Measurements from ENCODE around the gene SLC40A1.

The SLC40A1 gene

DNA sequence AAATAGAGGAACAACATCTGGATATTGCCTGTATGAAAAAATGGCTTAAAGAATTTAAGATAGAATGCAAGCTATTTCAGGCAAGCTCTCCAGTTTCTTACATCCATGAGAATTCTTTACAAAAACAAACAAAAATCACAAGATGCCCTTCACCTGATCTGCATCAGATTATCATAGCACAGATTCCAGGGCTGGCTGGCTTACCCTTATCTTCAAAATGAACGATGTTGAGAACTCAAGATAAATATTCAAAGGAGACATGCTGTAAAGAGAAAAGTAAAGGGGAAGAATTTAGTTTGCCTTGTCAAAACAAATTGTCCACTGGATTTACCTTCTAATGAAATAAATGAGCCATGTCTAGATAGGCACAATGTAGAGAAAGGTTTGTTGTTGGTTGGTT lies 18.7 kb upstream of the SLC40A1 start:
- no peak for DNase-seq

DNA sequence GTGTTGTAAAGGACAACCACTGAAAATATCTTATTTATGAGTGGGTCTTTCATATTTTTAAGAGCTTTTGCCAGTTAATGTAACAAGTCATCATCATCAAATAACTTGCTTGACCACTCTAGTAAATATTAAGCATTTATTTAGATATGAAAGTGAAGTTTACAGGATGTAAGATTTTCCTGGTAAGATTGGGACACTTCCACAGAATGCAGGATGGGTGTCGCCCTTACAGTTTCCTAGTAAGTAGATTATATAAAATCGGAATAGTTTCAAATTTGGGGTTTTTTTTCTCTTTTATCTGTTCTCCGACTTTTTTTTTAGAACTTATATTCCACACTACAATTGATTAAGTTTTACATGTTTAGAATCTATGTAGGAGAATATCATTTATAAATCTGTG lies 14.8 kb upstream of the SLC40A1 start:
- DNase-seq: no peak

- DNase-seq: no peak
Observed at GRCh38 chr2:189594305-189594704, 13.7 kb upstream of the SLC40A1 start.

DNA sequence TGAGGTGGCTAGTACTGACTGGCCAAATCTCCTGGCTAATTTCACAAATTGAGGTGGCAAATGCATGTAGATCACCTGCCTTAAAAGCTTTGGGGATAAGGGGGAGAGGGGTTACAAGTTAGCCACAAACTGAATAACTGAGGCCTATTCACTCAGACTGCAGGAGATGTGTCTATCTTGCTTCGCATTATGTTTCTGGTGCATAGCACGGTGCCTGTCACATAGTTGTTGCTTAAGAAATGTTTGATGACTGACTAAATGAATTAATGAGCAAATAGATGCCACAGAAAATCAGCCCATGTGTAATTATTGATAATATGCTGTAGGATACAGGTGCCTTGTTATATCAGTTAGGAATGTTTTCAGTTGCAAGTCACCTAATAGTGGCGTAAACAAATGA lies 12.5 kb upstream of the SLC40A1 start:
- DNase-seq: no peak

GRCh38 chr2:189592353-189592984 lies 11.9 kb upstream of the SLC40A1 start:
- DNase-seq: no peak

- no peak for DNase-seq
Observed at GRCh38 chr2:189587780-189588179, 7.2 kb upstream of the SLC40A1 start.

DNA sequence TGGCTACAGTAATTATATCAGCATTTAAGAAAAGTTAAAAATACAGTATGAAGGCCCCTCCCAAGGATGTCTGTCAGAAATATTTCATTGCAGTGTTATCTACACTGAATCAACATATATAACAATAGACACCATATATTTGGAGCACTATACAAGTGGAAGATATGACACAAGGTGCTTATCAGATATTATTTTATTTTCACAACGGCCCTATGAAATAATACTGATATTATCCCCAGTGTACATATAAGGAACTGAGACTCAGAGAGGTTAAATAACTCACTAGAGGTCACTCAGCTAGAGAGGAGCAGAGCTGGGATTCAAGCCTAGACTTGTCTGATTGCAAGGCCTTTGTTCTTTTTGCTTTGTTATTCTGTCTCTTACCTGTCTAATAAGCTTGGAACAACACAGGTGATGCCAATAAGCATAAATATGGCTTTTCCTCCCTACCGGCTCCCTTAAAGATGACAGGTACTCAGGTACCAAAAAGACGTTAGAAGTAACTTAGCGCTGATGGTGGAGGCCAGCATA lies 4.7 kb upstream of the SLC40A1 start:
- DNase-seq: no peak

- DNase-seq: no peak
Observed at GRCh38 chr2:189584686-189585085, 4.1 kb upstream of the SLC40A1 start.

DNA sequence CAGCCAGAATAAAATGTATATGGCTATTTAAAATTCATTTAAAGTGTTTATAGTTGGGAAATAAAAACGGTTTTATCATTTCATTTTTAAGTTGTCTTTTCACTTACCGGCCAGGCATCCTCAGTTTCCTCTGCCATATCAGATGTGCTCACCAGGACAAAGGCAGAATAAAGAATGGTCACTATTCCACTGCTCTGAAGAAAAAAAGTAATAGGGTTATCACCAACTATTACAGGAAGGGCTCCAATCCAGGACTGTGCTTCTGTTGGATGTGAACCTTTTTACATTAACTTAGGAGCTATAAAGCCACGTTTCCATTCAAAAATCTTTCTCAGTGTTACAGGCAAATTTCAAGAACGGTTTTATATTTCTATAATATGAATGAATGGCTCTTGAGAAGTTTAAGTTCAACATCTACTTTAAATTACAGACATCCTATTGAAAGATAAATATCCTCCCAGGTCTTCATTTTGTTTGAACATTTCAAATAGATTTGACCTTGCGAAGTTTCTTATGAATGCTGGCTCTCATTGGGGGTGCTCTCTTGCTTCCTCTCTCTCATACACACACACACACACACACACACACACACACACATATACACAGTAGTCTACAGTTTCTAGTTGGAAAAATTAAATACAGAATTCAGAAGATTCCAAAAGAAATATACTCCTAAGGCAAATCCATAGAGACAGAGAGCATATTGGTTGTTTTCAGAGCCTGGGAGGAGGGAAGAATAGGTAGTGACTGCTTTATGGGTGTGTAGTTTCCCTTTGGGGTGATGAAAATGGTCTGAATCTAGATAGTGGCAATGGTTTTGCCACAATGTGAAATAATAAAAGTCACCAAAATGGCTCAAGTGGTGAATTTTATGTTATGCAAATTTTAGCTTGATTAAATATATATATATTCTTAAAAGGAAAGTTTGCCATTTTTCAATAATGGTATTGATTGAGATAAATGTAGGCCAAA lies 2.9 kb upstream of the SLC40A1 start:
- no peak for DNase-seq

DNA sequence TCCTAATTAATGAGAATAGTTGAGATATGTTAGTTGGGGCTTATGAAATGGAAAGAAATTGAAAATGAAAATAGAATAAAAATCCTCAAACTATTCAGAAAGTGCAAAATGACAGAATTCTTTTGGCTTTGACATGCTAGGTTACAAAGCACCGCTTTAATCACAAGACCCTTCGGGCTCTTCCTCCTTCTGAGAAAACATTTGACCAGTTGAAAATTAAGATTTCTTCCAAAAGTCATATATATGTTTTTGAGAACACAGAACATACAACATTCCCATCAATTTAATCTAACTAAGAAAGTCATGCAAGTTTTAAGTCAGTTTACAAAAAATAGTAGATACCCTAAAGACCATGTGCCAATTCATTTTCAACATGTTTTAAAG lies 2.2 kb upstream of the SLC40A1 start:
- no peak for DNase-seq

DNA sequence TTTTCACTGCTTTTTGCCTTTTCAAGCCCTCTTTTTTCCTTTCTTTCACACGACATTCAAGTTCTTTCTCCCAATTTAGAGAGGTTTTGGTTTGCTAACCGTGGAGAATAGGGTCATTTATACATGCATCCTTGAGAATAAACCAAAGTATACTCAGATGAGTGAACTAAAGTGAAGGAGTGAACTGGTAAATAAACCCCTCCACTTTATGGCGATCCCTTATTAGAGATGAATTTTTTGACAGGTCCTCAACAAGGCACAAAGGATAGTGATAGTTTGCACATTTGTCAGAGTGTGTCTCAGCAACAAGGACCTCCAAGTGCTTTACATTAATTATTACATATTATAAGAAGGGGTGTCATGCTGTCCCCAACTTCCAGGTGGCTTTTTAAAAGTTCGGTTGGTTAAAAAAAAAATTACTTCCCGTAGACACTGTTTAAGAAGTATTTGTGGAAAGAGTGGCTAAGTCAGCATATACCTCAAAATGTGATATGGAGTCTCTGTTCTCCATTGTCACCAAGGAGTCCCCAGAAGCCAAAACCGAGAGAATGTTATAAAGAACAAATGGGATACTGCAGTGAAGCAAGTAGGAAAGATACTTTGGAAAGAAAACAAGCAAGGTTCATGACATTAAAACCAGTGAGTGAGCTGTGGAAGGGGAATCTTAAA lies 1.7 kb upstream of the SLC40A1 start:
- DNase-seq: no peak

DNA sequence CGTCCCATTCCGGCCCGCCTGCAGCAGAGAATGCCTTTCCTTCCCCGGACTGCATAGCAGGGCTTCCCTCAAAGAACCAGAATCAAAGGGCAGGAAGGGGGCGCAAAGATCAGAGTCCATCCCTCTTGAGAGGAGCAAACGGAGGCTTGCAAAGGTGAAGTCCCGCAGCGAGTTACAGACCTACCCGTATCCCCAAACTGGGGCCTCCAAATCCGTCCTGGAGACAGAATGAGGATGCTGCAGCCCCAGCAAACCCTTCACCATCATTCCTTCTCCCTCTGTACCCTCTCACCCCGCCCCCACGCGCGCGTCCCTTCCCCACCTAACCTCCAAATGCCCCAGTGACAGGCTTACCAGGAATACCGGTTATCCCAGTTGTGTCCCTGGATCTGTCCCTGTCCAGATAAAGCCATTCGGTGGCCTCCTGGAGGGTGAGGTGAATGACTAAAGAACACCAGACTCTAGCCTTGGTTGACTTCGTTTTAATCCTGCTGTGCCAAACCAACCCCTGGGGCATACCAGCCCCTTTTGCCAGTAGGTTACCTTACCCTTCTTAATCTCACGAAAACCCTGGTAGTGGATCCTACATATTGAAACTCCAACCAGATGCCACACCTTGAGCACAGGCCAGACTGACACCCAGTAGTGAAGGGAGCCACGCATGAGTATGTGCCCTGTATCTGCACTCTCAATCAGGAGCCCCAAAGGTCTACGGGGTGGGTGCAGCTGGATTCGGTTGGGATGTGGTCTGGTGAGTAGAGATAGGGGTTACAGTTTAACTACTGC lies 961 bp upstream of the SLC40A1 start:
- no peak for DNase-seq

DNA sequence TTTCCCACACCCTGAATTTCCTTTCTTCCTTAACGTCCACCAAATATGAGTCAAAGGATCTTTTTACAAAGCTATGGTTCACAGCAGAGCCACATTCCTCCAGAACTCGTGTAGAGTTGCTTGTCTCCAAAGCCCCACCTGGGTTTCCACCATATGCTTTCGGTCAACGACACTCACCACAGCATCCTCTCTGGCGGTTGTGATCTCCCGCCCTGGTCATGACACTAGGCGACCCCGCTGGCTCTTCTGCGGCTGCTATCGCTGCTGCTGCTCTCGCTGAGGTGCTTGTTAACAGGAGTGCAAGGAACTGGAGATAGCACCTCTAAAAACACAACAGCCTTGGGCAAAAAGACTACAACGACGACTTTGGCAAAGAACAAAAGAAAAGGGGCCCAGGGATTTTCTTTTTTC lies 340 bp downstream of the SLC40A1 start:
- DNase-seq: peak; percentile 26

DNA sequence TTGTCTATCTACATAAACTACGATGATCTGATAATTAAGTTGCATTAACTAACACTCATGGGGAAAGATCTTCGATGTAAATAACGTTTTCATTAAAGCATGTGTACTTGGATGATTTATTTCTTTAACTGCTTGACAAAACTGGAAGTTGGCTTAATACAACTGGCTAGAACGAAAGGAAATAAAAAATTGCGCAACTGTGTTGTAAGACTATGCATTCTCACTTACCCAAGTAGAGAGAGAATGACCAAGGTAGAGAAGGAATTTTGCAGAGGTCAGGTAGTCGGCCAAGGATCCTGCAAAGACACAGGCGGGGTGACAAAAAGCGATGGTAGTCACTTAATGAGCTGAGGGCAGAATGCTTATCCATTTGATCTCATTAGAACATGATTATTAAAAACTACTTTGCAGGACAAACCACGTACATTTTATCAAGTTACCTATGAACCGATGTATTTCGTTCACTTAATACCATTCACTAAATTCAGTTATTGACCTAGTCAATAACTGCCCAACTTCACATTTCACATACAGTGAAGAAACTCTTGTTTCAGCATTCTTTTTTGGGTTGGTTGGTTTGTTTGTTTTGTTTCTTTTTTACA lies 900 bp downstream of the SLC40A1 start:
- DNase-seq: peak; percentile 87

DNA sequence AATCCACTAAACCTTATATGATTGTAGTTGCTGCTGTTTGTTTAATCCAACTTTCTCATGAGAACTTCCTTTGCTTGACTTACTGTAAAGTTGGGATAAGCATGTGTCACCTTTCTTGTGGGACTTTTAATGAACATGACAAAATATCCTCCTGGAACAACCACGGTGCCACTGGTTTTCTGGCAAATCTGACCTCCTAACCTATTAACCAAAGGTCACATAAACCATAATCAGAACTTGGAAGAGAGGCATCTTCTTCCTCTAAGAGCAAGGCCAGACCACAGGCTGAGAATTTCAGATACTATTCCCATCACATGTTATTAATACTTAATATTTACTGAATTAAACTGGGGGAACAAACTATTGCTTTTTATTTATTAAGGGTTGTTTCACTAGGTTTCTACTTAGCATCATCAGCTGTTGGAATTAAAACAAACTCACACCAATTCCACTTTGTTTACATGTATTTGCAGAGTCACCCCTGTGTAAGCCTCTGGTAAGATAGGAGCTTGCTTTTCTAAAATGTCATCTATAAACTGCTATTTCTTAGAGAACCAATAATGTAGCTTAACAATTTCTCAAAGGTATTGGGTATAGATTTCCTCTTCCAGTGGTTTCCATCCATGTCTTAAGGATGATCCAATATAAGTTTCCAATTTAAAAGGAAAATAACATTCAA lies 2.2 kb downstream of the SLC40A1 start:
- no peak for DNase-seq

DNA sequence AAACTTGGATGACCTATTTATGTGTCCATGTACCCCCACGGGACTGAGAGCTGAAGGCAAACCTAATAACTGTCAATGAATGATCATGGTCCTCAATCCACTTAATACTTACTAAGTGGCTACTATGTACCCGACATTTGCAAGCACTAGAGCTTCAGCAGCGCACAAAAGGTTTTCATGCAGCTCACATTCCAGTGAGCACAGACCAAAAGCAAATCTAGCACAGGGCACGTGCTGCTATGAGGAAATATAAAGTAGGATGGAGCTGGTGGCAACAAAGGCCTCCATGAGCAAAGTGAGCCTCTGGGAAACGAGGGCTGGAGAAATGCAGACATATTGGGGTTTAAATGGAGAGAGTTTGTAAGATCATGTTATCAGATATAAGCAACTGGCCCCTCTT lies 3.5 kb downstream of the SLC40A1 start:
- no peak for DNase-seq

- DNase-seq: no peak
Observed at GRCh38 chr2:189576396-189576795, 4.2 kb downstream of the SLC40A1 start.

GRCh38 chr2:189574793-189575475 lies 5.7 kb downstream of the SLC40A1 start:
- DNase-seq: no peak

DNA sequence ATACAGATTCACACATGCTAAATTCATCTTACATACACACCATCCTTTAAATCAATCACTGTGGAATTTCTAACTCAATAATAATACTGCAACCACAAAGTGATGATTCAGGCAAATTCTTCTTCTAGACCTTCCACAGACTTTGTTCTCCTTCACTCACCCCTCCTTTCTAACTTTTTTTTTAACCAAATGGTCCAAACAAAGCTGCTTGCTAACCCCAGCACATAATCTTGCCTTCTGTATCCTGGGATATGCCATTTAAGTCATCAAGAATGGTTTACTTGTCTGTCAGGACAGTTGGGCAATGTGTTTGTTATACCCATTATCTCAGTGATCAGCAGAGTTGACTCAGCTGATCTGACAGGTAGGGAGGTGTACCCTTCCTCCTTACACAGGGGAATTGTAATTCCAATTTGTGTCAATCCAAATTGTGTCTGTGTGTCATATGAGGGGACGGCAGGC lies 10.0 kb downstream of the SLC40A1 start:
- DNase-seq: no peak

DNA sequence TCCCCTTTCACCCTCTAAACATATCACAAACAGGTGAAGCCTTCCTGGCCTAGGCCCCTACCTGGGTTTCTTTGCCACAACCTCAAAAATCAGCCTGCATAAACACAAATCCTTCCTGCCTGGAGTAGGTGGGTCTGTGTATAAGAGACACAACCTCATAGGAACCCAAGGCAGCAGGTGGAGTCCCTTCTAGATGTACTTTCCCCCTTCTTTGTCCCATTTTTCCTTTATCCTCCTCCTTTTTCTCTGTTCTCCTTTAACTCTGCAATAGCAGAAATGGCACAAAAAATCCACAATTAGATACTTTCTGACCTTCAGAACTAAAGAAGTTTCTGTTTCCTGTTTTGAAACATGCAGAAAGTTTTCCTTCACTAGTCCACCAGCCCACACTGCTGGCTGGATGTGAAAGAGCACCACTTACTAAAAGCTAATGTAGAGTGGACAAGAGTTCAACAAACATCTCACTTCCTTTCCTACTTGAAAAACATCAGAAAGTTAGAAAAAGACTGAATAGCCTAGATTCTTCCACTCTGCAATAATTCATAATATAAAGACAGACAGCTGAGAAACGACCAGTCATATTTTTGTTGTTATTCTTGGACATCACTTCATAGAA lies 11.2 kb downstream of the SLC40A1 start:
- DNase-seq: peak; percentile 67
